GM21381 (cell line): ENCODE results near the gene RASA3.
"Not testable (repeated sequence)": the region's sequence is repeated elsewhere in the genome, so short reads cannot be mapped to it uniquely, and the experiment has no call there.

Experiments used
- ATAC-seq: cut with Tn5 transposase; IDR thresholded peaks from one replicate; pipeline ENCODE4 v1.9.1; 2021; ENCODE audit warnings: mild to moderate bottlenecking, moderate library complexity; ENCODE audit not compliant: unreplicated experiment

The RASA3 gene

DNA sequence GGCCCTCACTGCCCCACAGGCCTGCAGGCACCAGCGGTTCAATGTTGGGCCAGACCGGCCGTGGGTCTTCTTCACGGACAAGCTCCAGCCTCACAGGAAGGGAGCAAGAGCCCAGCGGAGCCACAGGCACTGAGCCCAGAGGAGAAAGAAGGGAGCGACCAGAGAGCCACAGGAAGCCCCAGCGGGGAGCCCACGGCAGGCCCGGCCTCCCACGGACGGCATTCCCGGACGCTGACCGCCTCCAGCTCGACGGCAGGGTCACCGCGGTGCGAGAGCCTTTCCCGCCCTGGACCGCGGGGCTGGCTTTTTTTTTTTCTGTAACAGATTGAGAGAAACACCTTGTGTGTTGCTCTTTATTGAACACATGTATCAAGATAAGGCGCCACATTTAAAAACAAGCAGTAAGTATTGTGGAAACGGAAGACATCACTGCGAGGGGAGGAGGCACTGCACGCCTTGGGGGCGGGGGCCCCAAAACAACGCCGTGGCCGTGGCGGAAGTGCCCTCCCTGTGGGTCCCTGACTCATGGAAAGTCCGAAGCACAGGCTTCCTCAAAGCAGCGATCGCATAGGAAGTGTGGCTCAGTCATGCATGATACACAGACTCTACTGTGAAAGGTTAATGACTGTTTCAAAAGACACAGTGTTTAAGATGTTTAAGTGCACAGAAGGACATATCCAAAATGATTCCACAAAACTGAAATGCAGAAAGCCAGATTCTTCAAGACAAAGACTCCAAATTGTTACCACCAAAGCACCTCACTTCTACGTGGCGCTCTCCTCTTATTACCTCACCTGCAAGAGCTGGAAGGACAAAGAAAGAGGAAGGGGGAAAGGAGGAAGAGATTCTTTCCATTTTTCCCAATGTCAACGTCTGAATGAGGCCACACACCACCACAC lies 3.5 kb downstream of the RASA3 start:
- ATAC-seq: peak; percentile 55

DNA sequence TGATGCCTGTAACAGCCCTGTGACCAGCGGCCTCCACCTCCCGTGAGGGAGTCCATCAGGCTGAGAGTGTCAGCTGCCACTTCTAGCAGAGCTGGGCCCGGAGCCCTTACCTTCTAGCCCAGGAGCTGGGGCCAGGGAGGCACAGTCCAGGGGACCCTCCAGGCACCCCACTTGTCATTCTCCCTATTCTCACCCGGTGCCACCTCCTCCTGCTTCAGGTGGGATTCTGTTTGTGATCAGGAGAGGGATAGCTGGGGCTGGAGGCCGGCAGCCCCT lies 4.1 kb downstream of the RASA3 start:
- no peak for ATAC-seq

DNA sequence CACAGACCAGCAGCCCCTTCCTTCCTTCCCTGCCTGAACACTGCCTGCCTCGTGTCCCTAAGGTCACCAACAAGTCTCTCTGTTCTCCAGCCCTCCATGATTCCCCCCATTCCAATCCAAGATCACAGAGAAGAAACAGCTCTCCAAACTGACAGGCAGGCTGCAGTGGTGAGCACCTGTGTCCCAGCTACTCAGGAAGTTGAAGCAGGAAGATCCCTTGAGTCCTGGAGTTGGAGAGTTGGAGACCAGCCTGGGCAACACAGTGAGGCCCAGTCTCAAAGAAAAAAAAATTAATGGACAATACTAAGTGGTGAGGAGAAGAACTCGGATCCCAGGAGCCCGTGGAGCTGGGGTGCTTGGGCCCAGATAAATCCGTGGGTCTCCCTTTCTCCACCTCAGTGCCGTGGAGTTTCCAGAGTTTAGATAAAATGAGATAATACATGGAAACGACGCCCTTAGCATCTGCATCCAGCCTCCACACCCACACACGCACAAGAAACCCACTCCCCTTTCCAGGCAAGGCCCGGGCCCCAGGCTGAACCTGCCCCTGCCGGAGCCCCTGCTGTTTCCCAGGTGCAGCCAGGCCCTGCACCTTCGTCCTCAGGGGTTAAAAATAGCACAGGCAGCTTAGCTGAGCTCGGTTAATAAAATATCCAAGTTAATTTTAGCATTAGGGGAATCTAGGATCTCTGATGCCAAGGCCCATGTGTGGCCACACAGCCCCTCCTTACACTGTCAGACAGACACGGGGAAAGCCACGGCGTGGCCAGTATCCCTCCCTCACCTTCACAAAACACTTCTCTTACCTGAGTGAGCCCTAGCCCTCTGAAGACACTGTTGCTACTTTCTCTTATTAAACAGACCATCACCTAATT lies 4.7 kb downstream of the RASA3 start:
- no peak for ATAC-seq

DNA sequence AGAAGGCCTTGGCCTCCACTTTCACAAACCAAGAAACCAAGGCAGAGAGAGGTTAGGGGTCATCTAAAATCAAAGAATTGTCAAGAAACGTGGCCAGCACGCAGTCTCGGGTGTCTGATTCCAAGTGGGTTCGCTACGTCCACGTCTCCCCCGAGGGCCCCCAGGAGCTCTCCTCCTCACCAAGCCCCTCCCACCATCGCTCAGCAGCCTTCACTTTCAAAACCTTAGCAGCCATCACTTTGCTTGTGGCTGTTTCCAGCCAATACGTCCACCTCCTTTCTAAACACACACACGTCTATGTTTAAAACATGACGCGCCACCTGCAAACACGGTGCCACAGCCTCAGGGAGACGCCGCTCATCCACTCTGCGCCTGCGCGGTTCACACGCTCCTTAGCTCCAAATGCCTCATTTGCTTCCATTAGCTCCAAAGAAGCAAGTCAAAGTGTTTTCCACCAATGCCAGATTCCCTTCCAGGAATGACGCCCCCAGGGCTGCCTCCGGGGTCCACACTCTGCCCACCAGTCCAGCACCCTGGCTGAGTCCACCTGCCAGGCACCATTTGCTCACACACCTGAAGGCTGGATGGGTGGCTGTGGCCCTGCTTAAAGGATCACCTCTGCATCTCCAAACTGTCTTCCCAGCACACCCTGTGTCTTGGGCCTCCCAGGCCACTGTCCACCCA lies 5.5 kb downstream of the RASA3 start:
- ATAC-seq: no peak

DNA sequence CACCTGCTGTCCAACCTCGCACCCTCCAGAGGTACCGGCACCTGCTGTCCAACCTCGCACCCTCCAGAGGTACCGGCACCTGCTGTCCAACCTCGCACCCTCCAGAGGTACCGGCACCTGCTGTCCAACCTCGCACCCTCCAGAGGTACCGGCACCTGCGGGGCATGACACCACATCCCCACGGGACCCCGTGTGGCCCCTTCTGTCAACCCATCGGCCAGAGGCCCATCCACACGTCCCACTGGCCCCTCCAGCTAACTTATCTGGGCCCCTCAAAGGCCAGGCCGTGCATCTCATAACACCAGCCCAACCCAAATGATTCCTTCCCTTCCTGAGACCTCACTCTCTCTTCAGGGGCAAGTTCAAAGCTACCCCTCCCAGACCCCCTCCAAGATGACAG lies 6.3 kb downstream of the RASA3 start:
- ATAC-seq: not testable (repeated sequence)

DNA sequence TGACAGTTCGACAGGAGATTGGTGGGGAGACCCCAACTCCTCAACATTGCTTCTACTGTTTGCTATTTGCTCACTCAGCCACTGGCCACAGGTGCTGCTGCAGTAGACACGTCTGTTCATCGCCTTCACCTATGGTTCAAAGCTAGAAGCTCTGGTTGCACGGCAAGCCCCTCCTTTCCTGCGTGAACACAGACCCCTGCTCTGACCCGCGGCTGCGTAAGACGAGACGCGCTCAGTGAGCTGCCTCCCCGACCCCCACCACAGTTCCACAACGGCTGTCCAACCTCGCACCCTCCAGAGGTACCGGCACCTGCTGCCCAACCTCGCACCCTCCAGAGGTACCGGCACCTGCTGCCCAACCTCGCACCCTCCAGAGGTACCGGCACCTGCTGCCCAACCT lies 6.8 kb downstream of the RASA3 start:
- ATAC-seq: no peak

DNA sequence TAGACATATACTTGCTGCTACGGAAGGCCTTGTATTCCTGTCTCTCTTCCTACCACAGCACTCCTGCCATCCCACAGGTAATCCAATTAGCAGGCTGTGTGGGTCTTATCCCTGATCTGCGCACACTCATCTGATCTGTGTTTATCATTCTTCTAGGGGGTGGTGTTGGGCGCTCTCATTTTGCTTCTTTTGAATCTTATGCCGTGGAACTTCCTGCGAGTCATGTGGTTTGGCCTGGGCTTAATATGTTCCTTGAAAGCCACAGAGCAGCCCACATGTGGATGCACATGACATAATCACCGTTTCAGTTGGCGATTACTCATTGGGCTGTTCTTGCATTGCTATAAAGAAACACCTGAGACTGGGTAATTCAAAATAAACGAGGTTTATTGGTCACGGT lies 7.5 kb downstream of the RASA3 start:
- no peak for ATAC-seq

DNA sequence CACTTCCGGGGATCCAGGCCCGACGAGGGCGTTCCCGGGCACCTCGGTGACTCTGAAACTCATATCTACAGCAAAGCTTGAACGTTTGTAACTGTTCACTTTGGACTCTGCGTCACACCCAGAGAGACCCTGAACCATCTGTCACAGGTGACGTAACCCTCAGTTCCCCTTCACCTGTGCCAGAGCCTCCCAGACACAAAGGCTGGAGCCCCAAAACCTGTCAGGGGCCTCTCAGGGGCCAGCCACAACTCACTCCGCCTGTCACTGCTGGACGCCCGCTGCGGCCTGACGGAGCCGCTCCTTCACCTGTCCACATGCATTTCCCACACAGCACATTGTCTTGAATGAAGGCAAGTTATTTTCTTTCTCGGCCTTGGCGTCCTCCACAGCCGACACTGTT lies 8.0 kb downstream of the RASA3 start:
- no peak for ATAC-seq

DNA sequence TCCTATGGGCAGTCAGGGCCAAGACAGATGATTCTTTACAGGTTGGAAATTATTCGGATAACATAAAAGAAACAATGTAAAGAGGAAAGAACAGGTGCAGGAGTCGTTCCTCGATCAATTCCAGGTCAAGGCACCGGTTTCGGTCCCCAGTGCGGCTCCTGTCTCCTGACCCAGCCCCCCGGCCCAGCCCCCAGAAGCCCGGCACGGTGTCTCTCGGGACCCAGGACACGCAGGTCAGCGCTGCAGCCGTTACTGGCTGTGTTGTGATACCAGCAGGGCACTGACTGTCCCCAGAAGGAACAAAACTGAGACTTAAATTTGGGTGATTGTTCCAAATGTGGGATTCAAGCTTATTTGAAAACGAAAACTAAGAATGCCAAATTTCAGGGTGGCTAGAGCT lies 8.5 kb downstream of the RASA3 start:
- ATAC-seq: no peak

DNA sequence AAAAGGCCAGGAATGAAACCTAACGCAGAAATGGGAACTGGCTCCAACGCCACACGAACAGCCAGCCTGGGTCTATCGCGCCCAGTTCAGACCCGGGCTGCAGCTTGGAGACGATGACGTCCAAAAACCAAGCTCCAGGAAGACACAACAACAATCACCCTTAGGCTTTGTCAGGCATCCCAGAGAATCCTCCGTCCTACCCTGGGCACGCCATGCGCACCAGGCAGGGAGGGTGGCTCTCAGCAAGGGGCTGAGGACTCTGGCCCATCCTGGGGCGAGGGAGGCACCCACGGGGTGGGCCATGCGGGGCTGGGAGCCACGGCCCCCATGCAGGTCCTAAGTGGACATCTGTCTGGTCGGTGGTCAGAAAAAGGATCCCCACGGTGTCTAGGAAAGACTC lies 9.0 kb downstream of the RASA3 start:
- ATAC-seq: no peak

DNA sequence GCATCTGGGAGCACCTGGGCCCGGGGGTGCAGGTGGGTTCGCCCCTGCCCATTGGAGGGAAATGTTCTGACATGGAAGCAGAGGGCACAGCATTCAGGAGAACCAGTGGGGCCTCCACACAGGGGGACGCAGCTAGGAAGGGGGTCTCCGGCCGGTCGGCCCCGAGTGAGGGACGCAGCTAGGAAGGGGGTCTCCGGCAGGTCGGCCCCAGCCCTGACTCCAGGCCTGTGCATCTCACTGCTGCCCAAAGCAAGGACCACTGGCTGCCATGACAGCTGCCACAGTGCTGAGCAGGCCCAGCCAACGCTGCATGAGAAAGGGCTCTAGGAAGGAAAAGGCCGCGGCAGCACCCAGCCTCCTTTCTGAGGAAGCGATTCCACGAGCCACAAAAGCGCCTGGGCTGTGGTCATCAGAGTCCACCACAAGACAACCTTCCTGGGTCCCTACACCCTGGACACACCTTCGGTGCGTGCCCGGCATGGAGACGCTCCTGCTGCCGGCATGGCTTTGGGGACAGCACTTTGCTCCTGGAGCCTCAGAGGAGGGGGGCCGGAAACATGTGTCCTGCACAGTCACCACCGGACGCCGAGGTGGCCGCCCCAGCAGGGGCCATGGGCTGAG lies 9.7 kb downstream of the RASA3 start:
- ATAC-seq: no peak

DNA sequence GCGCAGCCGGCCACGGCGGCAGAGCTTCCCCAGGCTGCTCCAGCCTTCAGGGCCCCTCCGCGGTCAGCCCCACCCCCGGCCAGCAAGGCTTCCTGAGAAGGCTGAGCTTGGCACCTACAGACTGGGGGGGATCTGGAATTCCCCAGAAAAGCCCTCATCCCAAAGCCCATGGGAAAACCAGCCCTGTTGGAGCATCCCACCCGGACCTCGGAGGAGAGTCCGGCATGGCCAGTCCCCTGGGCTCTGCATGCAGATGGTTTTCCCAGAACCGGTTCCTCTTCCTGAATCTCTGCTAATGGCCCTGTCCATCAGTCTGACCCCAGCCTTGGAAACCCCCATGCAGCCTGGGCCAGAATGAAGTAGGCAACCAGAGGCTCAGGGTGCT lies 10.3 kb downstream of the RASA3 start:
- no peak for ATAC-seq

DNA sequence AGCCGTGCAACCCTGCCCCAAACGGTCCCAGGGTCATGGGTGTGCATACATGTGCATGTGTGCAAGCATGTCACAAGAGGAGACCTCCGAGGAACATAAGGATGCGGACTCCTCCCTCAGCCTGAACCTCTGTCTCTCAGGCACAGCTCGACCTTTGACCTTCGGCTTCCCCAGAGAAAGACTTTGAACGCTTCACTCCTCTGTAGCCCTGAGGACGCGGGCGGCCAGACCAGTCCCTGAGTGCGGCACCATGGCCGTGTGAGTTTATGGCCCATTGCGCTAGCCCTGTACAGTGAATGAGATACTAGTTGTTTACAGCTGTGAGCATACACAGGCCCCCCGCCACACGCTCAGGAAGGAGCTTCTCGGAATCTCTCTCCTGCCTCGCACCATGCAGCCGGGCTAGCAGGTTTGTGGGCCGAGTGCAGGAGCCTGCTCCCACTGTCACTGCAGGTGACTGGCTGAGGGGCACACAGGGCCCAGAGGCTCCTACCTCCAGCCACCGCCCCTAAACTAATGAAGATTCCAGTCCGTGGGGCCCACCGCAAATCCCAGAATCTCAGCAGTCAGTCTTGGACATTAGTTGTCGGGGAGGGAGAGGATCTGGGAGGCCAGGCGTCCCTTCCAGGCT lies 10.8 kb downstream of the RASA3 start:
- no peak for ATAC-seq

DNA sequence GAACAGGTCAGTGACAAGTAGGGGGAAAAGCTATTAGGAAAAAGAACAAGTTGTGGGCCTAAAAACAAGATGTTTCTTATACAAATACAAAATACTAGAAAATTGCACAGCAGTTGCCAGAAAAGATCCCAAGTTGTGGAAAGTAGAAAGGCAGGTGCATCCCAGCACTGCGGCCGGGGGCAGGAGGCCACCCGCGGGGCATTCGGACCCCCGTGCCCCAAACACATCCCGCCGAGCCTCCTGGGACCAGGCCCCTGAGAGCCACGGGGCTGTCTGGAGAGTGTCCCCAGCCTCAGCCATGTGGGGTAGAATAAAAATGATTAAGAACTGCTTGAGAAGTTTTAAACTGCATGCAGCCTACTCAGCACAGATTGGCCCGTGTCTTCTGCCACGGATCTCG lies 11.4 kb downstream of the RASA3 start:
- no peak for ATAC-seq

DNA sequence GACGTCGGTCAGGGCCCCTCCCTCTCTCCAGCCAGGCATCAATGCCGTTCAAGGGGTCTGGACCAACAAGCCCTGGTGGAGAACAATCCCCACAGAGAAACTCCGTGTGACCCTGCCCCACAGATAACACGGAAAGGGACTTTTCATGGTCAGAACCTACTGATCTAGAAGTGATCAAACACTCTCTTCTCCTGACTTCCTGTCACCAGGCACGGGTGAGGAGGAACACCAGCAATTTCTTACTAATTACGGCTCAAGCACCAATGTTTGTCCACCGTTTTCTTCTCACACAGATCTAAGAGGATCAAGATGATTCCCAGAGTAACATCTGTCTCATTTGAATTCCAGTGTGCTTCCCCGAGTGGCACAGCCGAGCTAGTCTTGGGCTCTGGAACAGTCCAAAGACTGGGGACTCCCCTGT lies 11.8 kb downstream of the RASA3 start:
- ATAC-seq: no peak

DNA sequence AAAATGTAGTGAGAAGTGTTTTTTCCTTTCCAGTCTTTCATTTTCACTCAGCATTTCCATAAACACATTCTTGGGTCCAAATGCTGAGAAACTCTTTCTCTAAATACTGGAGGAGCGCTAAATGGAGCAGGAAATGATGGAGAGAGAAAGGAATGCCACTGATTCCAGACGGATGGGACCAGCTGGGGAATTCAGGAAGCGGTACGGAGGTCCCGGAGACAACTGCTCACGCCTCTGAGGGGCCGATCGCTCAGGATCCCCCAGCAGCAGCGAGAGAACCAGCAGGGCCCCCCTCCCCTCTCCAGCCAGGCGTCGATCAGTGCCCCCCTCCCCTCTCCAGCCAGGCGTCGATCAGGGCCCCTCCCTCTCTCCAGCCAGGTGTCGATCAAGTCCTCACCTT lies 13.2 kb downstream of the RASA3 start:
- no peak for ATAC-seq

DNA sequence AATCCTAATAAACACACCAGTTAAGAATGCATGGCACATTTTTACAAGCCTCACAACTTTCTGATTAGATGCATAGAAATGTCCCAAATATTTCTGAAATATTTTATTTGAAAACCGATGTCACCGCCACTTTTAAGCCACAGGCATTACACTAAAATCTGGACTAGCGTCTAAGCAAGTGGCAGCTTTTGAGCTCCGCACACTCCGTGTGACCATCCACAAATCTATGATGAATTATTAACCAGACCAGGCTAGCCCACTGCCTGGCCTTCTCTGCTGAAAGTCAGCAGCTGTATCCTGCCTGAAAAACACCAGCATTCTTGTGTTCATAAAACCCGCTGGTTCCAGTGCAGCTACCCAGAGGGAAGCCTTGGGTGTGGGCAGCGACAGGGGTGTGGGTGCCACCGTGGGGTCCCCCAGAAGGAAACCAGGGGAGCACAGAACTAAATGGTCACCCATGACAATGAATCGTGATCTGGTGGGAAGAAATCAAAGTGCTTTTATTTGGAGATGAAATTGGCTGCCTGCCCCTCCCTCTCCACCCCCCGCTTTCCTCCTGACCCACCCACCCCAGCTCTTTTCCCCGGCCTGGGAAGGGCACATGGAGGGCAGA lies 13.8 kb downstream of the RASA3 start:
- ATAC-seq: no peak

DNA sequence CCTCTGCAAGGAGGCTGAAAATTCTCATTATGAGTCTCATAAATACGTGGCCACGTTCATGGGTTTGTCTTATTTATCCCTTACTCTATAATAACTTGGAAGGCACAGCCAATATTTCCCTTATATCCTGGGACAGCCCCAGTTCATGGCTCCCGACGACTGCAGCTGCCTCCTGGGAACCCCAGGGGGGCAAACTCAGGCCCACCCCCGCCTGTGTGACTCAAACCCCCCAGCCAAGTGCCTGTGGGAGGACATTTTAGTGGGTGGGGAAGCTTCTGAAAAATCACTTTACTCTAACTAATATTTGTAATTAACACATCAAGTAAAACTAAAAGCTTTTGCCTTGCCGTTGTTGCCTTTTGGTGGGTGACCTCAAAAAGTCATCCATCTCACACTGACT lies 14.3 kb downstream of the RASA3 start:
- ATAC-seq: no peak

DNA sequence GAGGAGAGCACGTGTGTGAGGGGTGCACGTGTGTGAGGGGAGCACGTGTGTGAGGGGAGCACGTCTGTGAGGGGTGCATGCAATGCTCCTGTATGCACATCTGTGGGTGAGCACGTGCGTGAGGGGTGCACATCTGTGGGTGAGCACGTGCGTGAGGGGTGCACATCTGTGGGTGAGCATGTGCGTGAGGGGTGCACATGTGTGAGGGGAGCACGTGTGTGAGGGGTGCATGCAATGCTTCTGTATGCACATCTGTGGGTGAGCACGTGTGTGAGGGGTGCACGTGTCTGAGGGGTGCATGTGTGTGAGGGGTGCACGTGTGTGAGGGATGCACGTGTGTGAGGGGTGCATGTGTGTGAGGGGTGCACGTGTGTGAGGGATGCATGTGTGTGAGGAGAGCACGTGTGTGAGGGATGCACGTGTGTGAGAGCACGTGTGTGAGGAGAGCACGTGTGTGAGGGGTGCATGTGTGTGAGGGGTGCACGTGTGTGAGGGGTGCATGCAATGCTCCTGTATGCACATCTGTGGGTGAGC lies 15.0 kb downstream of the RASA3 start:
- ATAC-seq: not testable (repeated sequence)

DNA sequence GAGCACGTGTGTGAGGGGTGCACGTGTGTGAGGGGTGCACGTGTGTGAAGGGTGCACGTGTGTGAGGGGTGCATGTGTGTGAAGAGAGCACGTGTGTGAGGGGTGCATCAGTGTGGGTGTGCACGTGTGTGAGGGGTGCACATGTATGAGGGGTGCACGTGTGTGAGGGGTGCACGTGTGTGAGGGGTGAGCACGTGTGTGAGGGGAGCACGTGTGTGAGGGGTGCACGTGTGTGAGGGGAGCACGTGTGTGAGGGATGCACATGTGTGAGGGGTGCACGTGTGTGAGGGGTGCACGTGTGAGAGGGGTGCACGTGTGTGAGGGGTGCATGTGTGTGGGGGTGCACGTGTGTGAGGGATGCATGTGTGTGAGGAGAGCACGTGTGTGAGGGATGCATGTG lies 15.7 kb downstream of the RASA3 start:
- no peak for ATAC-seq
